Right atrium auricular region (tissue), 2 donors: Measurements from ENCODE around the gene PSMB3. TPM values are rescaled to one million over a fixed set of nuclear protein-coding genes. Genes with fewer than 3 reads are reported as not detected.

Experiments used
- DNase-seq: peaks from one replicate; pipeline ENCODE4 v3.0.0-alpha.2; 2019; ENCODE audit warnings: low spot score
- H3K27ac ChIP-seq, 2 donors: fragments of 200-600 bp; sonication (generic); 1 replicate in 1 of 2; 2 replicates in 1 of 2; pipeline ENCODE4 v1.5.1; 2016 to 2019
- H3K27me3 ChIP-seq, 2 donors: fragments of 200-600 bp; sonication (generic); one replicate each; pipeline versions ENCODE4 v1.5.1 to v1.6.0; 2017 to 2019
- H3K36me3 ChIP-seq: fragments of 200-600 bp; sonication (generic); one replicate; pipeline ENCODE4 v1.5.1; 2016
- H3K4me1 ChIP-seq, 2 donors: fragments of 200-600 bp; sonication (generic); one replicate each; pipeline versions ENCODE4 v1.5.1 to v1.6.0; 2017 to 2019
- H3K4me3 ChIP-seq, 2 donors: fragments of 200-600 bp; sonication (generic); 1 replicate in 1 of 2; 2 replicates in 1 of 2; pipeline ENCODE4 v1.5.1; 2017 to 2019; ENCODE audit warnings: mild to moderate bottlenecking in 1 of 2, moderate library complexity in 1 of 2
- H3K9me3 ChIP-seq, 2 donors: fragments of 200-600 bp; sonication (generic); one replicate each; pipeline ENCODE4 v1.5.1; 2019
- total RNA-seq, 2 donors: library from RNA; depleted of rRNA; stranded (reverse); fragments of >200 nt; gene quantifications; one replicate each; pipeline ENCODE4 v1.1.0, GENCODE V29; 2016
- TF ChIP-seq, protein P1 (sequence below), 2 donors: fragments of 200-600 bp; sonication (generic); IDR thresholded peaks; one replicate each; pipeline ENCODE4 v1.5.1; 2019; ENCODE audit warnings: antibody characterized with exemption in 2 of 2

PSMB3 gene
- total RNA-seq, 2 donors from 2014 or later = 185 to 200 TPM

DNA sequence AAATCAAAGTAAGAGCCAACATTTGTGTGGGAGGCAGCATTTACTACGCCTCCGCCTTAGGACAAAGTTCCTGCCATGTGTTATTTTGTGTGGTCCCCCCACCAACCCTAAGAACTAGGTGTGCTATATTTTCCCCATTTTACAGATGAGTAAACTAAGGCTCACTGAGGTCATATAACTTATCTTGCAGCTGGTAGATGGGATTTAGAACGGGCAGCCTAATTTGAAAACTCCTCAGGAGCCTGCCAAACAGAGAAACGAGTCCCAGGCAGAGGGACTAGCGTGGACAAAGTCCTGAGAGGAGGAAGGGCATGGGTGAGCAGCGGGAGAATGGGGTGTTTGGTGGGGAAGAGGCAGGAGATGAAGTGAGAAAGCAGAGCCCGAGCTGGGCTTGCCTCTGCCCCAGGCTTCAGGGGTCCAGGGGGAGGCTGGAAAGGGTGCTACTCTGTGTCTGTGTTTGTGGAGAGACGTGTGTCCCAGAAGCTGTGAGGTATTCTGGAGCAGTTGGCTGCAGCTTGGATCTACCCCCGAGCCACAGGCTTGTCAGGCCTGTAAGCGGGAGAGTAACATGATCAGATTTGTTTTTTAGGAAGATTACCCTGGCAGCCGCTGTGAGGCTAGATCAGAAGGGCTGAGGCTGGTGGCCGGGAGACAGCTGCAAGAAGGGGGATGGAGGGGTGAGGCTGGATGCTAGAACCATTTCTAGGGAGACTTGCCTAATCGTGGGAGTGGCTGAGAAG is 42.5 kb upstream of the PSMB3 start:
- TF ChIP-seq, protein P1, sequence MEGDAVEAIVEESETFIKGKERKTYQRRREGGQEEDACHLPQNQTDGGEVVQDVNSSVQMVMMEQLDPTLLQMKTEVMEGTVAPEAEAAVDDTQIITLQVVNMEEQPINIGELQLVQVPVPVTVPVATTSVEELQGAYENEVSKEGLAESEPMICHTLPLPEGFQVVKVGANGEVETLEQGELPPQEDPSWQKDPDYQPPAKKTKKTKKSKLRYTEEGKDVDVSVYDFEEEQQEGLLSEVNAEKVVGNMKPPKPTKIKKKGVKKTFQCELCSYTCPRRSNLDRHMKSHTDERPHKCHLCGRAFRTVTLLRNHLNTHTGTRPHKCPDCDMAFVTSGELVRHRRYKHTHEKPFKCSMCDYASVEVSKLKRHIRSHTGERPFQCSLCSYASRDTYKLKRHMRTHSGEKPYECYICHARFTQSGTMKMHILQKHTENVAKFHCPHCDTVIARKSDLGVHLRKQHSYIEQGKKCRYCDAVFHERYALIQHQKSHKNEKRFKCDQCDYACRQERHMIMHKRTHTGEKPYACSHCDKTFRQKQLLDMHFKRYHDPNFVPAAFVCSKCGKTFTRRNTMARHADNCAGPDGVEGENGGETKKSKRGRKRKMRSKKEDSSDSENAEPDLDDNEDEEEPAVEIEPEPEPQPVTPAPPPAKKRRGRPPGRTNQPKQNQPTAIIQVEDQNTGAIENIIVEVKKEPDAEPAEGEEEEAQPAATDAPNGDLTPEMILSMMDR (IDR thresholded peaks at IDR 0.05) = no peak
- no peaks in the 10 kb centered on the region for H3K27me3 ChIP-seq
- DNase-seq = no peak
- peaks cover 0 to 57% of the 10 kb centered on the region in 2 donors for H3K4me1 ChIP-seq
- peaks cover 55% of the 10 kb centered on the region for H3K36me3 ChIP-seq
- no peaks in the 10 kb centered on the region for H3K9me3 ChIP-seq
- peak overlapping the region in 1 of 2 donors; percentile 86 for H3K27ac ChIP-seq
- H3K4me3 ChIP-seq = no peak overlapping the region

DNA sequence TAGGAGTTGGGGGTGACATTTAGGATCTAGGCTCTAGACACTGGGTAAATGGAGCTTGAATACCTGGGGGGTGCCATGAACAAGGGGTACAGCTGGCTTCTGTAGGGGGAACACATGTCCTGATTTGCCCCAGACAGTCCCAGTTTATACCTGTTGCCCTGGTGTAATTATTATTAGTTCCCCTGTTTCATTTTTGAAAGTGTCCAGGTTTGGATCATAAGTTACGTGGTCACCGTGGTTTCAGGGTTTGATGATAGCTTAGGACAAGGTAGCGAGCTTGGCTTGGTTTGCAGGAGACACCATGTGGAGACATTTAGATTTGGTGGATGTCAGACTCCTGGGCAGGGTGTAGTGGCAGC is 42.0 kb upstream of the PSMB3 start:
- DNase-seq = no peak
- Histone ChIP-seq H3K27ac (peak overlapping the region in 1 of 2 donors; percentile 86), H3K36me3 (peaks cover 59% of the 10 kb centered on the region), H3K4me1 (peaks cover 0 to 57% of the 10 kb centered on the region in 2 donors), H3K4me3 (no peak overlapping the region), H3K9me3 (no peaks in the 10 kb centered on the region), H3K27me3 (no peaks in the 10 kb centered on the region)
- TF ChIP-seq, protein P1 (IDR thresholded peaks at IDR 0.05) = no peak

DNA sequence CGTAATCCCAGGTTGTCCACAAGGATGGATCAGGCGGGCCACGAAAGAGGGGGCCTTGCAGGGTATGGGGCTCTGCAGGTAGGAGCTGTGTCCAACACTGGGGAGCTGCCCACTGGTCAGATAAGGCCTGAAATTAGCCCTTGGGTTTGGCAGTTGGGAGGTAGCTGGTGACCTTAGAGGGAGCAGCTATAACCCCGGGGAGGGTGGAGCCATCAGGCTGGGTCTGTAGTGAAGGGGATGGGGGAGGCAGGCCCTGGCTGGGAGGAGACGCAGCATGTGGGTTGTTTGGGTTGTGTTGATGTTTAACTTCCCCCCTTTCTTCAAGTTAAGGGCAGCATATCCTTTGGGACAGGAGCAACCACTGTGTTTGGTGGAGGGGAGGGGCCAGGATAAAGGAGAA is 41.6 kb upstream of the PSMB3 start:
- H3K4me3 ChIP-seq = no peak overlapping the region
- TF ChIP-seq, protein P1 (IDR thresholded peaks at IDR 0.05) = no peak
- H3K36me3 ChIP-seq = peaks cover 63% of the 10 kb centered on the region
- H3K9me3 ChIP-seq = no peaks in the 10 kb centered on the region
- DNase-seq = no peak
- no peaks in the 10 kb centered on the region for H3K27me3 ChIP-seq
- H3K27ac ChIP-seq = peak overlapping the region in 1 of 2 donors; percentile 86
- H3K4me1 ChIP-seq = peaks cover 0 to 57% of the 10 kb centered on the region in 2 donors

DNA sequence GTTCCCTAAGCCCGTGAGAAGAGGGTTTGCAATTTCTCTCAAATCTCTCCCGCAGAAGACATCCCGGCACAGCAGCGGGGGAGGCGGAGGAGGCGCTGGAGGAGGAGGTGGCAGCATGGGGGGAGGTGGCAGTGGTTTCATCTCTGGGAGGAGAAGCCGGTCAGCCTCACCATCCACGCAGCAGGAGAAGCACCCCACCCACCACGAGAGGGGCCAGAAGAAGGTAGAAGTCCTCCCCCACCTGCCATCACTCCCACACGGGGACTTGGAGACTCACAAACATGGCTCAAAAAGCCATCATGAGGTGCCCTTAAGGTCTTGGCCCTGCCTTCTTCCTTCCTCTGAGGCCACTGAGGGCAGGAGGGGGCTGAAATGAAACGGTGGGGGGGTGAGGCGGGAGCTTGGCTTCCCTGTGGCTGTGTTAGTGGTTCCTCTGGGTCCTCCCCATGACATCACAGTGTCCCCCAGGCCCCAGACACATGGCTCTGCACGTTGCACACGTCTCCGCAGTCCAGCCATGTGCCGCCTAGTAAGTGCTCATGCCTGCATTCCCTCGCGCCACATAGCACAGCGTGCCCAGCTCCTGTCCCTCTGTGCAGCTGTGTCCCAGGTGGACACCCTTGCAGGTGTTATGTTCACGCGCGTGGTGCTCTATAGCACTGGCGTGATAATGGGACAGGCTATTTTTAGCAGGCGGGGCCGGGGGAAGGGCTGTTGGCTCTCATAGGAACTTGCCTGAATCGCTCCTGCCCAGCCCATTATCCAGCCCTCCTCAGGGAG is 40.6 kb upstream of the PSMB3 start:
- Histone ChIP-seq H3K36me3 (peaks cover 73% of the 10 kb centered on the region), H3K4me3 (no peak overlapping the region), H3K27ac (peak overlapping the region; percentile 54 to 86), H3K27me3 (no peaks in the 10 kb centered on the region), H3K9me3 (no peaks in the 10 kb centered on the region), H3K4me1 (peaks cover 0 to 48% of the 10 kb centered on the region in 2 donors)
- DNase-seq = no peak
- TF ChIP-seq, protein P1 (IDR thresholded peaks at IDR 0.05) = no peak

DNA sequence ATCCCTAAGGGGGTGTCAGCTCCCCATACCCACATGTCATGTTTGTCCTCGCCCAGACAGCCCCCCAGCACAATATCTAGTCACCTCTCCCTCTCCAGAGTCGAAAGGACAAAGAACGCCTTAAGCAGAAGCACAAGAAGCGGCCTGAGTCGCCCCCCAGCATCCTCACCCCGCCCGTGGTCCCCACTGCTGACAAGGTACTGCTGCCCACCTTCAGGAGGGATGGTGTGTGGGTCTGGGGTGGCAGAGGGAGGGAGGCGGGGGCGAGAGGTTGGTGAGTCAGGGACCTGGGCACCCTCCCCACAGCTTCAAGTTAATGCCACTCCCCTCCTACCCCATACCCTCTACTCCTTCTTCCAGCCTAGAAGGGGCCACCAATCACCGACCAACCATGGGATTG is 39.9 kb upstream of the PSMB3 start:
- TF ChIP-seq, protein P1 (IDR thresholded peaks at IDR 0.05) = no peak
- Histone ChIP-seq H3K4me1 (peaks cover 0 to 41% of the 10 kb centered on the region in 2 donors), H3K36me3 (peaks cover 79% of the 10 kb centered on the region), H3K9me3 (no peaks in the 10 kb centered on the region), H3K27ac (peak overlapping the region; percentile 53 to 86), H3K4me3 (no peak overlapping the region), H3K27me3 (no peaks in the 10 kb centered on the region)
- no peak for DNase-seq
